RPMI8226 (cell line): ENCODE data around the gene ZBTB43.

Experiments used
- DNase-seq: peaks from one replicate; pipeline ENCODE4 v3.0.0-alpha.2; 2015

Gene ZBTB43

GRCh38 chr9:126860077-126860756 lies 55.4 kb downstream of the ZBTB43 start, which contains the start of gene ZBTB34:
TSS of gene ZBTB34 (plus strand) at chr9:126860639. CDS start at chr9:126879400, 18,761 bp downstream.
- peak; percentile 79 for DNase-seq

DNA sequence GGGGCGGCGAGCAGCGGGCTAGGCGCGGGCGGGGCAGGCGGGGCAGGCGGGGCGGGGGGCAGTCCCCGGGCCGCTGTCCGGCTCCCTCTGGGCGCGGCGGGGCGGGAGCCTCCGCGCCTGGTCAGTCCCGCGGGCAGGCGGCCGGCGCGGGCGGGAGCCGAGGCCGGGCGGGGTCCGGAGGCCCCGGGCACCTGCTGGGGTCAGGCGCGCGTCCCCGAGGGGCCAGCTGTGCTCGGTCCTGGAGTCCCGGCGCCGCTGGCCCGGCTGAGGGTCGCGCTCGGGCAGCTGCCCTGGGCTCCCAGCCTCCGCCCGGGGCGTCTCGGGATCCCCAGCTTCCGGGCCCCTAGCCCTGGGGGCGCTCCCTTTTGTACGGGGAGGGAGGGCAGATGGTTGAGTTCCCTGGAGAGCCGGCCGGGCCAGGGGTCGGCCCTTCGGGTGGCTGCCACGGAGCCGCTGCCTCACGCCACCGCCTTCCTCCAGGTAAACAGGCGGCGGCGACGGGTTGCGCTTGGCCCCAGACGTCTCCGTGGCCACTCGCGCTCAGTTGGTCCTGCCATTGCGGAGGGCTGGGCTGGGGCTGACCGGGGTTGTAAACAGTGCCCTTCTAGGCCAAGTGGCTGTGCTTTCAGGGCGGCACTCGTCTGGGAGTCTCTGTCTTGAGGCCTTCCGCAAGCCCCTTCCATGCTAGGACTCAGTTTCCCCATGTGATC lies 56.1 kb downstream of the ZBTB43 start:
- DNase-seq, result peak; percentile 50

DNA sequence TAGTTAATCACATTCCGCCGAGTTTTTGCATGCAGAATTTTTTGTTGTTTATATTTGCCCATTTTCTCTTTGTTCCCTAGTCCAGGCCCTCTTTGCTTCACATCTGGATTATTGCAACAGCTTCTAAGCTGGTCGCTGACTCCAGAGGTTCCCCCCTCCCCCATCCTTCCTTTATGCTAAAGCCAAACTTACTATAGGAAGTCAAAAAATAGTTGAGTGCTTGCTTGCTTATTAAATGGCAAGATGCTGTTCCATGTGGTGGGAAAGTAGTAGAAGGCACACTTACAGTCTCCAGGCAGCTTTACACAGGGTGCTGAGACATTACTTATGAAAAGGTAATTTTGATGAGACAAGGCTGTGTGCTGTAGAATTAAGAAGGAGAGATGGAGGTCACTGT lies 56.9 kb downstream of the ZBTB43 start:
- peak; percentile 63 for DNase-seq

- no peak for DNase-seq
These were observed 57.4 kb downstream of the ZBTB43 start for GRCh38 chr9:126862104-126862761.

- DNase-seq, result no peak
These were observed 59.9 kb downstream of the ZBTB43 start for GRCh38 chr9:126864771-126865170.

GRCh38 chr9:126869368-126869767 lies 64.5 kb downstream of the ZBTB43 start:
- DNase-seq, result no peak

- DNase-seq, result no peak
These were observed 67.7 kb downstream of the ZBTB43 start for GRCh38 chr9:126872516-126872915.

GRCh38 chr9:126874546-126875314 lies 69.9 kb downstream of the ZBTB43 start:
- no peak for DNase-seq

- DNase-seq, result no peak
These were observed 71.1 kb downstream of the ZBTB43 start for GRCh38 chr9:126875756-126876510.

- no peak for DNase-seq
These were observed 71.7 kb downstream of the ZBTB43 start for GRCh38 chr9:126876531-126876930.

DNA sequence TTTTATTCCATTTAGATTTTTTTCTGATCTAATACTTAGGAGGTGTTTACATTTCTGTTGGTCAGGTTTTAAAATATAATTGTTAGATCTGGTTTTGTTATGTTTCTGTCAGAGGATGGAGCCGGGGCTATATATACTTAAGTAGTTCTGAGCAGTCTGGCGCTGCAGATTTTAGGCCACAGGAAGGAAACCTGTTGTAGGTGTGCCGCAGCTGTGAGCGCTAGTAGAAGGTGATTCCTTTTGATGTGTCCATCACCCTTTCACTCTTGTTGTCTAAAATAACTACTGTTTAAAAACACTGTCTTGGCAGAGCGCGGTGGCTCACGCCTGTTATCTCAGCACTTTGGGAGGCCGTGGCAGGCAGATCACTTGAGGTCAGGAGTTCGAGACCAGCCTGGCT lies 72.6 kb downstream of the ZBTB43 start:
- no peak for DNase-seq

- DNase-seq, result no peak
These were observed 74.4 kb downstream of the ZBTB43 start for GRCh38 chr9:126879288-126879687.

- DNase-seq, result no peak
These were observed 75.5 kb downstream of the ZBTB43 start for GRCh38 chr9:126880226-126880946.

DNA sequence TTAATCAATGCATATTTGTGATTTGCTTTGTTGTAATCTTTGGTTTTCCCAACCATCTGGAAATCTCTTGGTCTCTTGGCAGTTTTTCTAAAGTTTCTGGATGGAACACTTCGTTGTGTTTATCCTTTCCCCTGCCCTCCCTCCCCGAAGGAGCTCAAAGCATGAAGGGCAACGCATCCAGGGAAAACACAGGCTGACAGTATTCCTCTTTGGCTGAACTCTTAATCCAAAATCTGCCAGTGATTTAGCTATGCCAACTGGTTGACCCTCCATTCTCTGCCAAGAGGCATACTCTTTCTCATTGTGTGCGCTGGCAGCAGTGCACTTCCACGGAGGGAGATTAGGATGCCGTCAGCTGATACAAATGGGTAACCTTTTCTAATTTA lies 76.1 kb downstream of the ZBTB43 start:
- no peak for DNase-seq

- no peak for DNase-seq
These were observed 77.9 kb downstream of the ZBTB43 start for GRCh38 chr9:126882746-126883145.

- DNase-seq, result no peak
These were observed 78.8 kb downstream of the ZBTB43 start for GRCh38 chr9:126883636-126884035.

DNA sequence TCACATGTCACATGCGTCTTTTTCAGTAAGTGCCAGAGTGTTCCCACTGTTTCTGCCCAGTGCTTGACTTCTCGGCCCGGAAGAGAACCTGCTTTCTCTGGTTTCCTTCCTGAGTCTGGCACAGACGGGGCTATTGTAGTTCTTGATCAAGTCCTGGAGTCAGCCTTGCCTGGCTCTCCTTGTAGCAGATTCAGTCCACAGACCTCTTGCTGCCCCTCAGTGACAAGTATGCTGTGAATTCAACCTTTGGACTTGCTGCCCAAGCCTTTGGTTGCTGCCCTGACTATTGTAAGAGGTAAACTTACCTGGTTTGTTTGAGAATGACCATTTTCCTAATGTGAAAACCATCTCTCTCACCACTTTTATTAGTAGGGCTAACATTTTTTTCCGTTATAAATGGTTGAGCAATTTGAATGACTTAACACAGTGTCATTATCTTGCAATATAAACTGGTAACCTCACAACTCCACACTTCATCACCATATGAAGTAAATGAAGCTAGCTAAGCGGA lies 80.3 kb downstream of the ZBTB43 start:
- no peak for DNase-seq

DNA sequence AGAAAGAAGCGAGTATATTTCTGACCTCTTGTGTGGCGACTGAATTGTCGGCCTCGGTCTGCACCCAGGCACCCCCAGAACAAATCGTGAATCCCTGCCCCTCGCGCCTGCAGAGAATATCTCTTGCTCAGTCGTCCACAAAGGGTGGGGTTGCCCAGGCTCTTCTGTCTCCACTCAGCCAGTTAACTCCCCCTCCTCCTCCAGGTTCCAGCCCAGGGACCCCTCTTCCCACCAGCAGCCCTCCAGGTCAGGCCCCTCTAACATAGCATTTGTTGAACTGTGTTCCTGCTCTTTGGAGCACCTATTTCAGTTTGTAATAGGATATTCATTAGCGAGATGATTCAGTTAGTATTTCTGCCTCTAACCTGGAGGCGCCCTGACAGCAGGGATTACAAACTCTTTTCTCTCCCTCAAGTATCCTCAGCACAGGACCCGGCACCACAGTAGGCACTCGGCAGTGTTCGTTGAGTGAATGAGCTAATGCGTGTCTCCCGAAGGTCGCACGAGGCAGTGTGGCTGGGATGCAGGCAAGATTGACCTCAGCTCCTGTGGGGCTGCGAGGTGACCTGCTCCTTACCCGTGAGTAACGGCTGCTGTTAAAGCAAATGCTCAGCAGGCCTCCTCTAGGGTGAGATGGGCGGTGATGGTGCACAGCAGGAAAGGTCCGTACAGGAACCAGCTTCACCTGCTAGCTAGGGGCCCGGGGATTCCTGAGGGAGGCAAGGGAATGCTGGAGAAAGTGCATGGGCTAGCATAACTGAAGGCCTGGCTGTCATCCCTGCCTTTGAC lies 81.4 kb downstream of the ZBTB43 start:
- DNase-seq, result no peak

DNA sequence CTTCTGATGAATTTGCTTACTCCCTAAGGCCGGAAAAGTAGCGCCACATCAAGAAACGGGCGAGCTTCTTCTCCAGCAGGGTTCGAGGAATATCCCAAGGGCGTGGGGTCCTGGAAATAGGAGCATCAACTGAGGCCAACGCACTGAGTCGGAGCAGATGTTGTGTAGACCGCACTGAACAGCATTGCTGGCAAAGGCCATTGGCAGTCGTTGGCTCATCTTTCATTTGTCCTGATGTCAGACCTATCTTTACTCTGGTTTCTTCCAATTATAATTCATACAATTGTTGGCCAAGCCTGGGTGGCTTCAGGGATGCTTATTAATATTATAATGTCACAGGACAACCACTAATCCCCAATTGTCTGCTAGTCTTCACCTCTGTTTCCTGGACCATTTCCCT lies 82.1 kb downstream of the ZBTB43 start:
- no peak for DNase-seq
